HG02588 (cell line): ENCODE data around the gene CHST8.
"Not testable (repeated sequence)": the region's sequence is repeated elsewhere in the genome, so short reads cannot be mapped to it uniquely, and the experiment has no call there.

Experiments
- ATAC-seq: cut with Tn5 transposase; IDR thresholded peaks from one replicate; pipeline ENCODE4 v1.9.1; 2021; ENCODE audit warnings: mild to moderate bottlenecking, moderate library complexity; ENCODE audit not compliant: unreplicated experiment

CHST8 gene

DNA sequence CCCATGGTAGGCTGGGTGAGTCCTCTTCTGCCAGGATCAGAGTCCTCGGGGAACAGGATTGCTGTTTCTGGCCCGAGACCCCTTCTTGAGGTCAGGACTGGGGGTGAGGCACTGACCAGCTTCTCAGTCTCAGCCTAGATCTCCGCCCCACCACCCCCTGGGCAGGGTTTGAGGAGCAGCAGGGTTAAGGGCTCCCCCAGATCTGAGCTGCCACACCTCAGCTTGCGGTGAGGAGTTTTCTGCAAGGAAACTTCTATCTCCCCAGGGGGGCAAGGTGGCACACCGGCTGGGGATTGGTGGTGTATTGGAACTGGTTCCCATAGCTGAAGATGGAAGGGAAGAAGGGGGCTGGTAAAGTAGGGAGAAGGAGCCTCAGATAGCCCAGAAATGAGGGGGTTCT is 19.5 kb downstream of the CHST8 start:
- ATAC-seq: no peak

DNA sequence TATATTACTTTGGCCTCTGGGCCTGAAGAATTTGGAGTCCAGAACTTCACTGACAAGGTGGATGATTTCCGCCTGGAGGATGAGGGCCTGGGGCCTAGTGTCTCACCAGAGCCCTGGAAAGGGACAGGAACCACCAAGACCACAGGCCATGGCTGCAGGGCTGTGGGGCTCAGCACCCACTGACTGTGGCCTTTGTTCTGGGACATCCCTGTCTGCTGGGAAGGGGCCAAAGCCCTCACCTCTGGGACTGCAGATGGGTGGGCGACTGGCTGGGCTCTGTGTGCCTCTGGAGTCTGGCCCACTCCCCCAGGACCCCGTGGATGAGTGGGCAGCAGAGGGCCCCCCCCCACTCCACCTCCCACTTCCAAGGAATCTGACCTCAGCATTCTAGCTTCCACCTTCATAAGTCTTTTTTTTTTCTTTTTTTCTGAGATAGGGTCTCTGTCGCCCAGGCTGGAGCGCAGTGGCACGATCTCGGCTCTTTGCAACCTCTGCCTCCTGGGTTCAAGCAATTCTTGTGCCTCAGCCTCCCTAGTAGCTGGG is 20.3 kb downstream of the CHST8 start:
- ATAC-seq: no peak

DNA sequence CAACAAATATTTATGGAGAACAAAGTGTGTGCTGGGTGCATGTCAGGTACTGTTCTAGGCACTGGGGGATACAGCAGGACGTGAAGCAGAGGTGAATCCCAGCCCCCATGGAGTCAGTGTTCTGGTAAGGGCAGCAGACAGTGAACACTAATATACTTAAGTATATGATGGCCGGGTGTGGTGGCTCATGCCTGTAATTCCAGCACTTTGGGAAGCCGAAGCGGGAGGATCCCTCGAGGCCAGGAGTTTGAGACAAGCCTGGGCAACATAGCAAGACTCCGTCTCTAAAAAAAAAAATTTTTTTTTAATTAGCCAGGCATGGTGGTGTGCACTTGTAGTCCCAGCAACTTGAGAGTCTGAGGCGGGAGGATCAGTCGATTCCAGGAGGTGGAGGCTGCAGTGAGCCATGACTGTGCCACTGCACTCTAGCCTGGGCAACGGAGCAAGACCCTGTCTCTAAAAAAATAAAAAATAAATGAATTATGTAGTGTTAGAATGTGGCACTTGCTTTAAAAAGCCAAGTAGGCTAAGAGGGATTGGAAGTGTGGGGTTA is 22.6 kb downstream of the CHST8 start:
- no peak for ATAC-seq

DNA sequence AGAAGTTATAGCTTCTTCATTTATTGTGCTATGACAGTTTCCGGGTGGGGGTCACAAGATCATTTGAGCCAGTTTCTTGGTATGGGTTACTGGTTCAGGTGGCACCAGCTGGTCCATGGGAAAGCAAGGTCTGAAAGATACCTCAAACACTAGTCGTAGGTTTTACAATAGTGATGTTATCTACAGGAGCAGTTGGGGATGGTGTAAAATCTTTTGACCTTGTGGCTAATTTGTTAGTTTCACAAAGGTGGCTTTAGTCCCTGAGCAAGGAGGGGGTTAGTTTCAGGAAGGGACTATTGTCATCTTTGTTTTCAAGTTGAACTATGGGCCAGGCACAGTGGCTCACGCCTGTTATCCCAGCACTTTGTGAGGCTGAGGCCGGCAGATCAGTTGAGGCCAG is 24.6 kb downstream of the CHST8 start:
- no peak for ATAC-seq

DNA sequence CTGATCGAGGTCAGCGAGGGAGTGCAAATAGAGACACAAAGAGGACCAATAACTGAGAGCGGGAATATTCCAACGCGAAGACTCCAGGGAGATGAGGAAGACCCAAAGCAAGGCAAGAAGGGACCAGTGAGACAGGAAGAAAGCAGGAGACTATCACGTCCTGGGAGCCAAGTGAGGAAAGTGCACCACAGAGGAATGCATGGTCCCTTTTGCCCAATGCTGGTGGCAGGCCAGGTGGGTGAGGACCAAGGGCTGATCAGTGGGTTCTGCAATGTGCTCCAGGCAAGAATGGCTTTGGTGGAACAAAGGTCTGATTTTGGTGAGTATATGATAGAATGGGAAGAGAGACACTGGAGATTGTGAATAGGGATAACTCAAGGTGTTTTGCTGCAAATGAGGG is 25.4 kb downstream of the CHST8 start:
- no peak for ATAC-seq

DNA sequence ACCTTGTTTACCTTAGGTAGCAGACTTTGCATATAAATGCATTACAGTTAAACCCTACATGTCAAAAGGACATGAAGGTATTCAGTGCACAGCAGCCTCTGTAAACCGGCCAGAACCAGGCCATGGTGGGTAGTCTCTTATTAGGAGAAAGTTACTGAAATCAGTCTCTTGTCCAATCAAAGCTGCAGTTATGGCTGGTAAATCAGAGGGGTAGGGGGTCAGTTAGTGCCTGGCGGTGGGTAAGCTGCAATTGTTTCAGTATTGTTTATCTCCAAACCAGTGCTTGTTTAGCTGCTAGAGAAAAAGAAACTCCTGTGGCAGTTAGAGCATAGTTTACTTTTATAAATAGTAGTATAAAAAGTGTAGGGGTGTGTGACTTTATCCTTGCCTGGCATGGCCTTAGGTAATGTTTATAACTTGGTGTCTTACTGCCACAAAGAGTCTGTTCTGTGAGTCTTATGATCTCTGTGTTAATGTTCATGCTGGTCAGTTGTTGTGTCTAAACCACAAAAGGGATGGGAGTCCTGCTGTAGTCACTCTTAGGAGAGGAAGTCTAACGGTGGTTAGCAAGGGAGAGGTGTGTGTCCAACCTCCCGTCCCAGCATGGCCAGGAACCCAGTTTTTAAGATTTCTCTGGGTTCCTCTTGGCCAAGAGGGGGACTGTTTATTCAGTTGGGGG is 28.0 kb downstream of the CHST8 start:
- ATAC-seq: no peak

DNA sequence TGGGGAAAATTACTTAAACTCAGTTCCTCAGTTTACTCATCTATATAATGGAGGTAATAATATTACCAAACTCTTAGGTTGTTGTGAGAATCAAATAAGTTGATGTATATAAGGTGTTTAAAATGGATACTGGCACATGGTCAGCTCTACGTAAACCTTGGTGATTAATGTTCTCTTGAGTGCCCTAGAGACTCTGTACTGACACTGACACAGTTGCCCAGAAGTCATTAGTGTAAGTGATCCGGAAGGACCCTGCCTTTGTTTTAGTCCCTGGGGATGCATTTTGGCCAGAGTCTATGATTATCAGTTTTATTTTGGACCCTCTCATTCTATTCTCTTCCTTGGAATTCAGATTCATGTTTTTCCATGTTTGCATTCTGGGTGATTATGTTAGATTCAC is 31.9 kb downstream of the CHST8 start:
- no peak for ATAC-seq

DNA sequence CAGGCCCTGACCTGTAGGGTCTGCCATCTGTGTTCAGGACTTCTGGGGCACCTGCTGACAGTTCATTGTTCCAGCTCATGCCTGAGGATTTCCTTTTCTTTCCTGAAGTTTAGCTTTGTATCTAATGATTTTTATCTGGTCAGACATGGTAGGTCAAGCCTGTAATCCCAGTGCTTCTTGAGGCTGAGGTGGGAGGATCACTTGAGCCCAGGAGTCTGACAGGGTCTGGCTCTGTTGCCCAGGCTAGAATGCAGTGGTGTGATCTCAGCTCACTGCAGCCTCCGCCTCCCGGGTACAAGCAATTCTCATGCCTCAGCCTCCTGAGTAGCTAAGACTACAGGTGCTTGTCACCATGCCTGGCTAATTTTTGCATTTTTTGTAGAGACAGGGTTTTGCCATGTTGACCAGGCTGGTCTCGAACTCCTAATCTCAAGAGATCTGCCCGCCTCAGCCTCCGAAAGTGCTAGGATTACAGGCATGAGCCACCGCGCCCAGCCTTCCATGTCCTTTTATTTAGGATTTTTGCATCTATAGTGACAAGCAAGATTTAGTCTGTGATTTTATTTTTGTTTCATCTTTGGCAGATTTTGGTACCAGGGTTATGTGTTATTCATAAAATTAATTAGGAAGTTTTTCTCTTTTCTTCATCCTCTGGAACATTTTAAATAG is 33.2 kb downstream of the CHST8 start:
- no peak for ATAC-seq

DNA sequence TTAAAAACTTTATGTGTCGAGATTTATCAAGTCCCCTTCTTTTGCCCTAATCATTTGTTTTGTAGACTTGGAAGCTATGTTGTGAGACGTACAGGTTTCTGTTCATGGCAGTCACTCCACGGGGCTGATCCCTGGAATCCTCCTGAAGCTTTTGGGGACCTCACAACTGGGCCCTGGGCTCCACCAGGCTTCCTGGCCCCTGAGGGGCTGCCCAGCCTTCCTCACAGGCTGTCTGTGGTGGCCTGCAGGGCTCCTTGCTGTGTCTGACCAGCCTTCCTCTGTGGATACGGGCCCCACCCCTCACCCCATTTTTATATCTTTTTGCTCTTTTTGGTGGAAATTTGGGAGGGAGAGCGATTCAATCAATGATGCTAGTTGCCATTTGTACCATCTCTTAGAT is 38.1 kb downstream of the CHST8 start:
- no peak for ATAC-seq

DNA sequence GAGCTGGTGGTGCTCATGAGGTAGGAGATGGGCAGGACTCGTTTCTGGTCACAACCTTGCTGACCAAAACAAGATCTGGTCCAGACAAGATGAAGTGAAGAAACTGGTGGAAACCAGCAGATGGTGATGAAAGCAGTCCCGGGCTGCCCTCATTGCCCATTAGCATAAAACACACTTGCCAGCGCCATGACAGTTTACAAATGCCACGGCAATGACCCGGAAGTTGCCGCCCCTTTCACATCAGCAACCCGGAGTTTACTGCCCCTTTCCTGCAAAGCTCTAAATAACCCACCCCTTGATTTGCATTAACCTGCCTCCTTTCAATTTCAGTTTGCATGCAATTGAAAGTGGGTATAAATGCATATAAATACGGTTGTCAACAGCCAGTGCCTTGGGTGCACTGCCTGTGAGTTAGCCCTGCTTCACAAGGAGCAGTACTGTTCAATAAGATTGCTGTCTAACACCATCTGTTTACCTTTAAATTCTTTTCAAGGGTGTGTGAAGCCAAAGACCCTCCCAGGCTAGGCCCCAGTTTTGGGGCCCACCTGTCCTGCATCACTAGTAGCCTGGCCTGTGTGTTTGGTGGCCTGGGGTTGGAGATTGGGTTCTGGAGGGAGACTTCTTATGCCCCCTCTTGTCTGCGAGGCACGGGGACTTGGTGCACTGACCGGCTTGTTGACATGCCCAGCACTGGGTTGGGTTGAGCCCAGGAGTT is 38.8 kb downstream of the CHST8 start:
- ATAC-seq: no peak

DNA sequence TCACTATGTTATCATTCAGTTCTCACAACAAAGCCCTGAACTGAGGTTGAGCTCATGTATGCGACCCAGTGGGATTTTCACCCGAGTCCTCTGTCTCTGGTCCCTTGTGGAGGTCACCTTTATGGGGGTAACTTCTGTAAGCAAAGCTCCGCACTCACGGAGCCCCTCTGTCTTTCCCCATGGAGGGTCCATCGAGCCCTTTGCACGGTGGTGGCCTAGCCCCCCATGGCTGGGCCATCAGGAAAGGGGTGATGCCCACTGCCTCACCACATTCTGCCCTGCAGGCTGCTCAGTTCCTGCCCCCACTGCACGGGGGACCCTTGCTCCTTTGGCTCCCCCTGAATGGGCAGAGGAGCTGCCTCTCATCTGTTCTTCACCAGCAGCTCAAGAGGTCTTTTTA is 39.6 kb downstream of the CHST8 start:
- ATAC-seq: no peak

DNA sequence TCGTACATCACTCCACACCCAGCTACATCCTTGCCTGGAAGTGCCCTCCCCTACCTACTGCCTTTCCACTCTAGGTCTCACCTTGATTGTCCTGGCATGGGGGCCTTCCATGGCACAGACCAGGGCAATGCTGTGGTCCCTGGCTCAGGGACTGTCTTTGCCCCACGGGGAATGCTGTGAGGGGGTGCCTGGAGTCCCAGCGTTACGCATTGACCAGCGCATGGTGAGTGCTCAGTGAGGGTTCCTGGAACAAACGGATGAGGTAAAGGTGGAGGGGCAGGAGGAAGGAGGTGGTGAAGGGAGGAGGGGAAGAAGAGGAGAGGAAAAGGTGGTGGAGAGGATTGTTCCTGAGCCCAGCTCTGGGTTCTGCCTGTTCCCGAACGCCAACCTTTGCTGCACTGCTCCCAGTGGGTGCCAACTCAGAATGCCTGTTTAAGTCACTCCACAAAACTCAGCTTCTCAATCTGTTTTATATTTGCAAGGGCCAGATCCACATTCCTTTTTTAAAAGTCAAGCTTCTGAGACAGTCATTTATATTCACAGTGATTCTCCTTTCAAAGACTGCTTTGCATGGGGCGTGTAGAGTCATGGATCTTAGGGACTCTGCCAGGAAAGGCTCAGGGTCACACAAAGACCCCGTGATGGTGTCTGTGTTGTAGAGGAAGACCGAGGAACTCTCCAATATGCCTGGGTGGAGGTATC is 40.8 kb downstream of the CHST8 start:
- no peak for ATAC-seq

DNA sequence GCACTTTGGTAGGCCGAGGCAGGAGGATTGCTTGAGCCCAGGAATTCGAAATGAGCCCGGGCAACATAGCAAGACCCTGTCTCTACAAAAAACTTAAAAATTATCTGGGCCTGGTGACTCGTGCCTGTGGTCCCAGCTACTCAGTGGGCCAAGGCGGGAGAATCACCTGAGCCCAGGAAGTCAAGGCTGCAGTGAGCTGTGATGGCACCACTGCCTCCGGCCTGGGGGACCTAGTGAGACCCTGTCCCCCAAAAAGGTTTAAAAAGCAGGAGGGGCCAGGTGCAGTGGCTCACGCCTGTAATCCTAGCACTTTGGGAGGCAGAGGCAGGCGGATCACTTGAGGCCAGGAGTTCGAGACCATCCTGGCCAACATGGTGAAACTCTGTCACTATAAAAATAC is 41.6 kb downstream of the CHST8 start:
- not testable (repeated sequence) for ATAC-seq

DNA sequence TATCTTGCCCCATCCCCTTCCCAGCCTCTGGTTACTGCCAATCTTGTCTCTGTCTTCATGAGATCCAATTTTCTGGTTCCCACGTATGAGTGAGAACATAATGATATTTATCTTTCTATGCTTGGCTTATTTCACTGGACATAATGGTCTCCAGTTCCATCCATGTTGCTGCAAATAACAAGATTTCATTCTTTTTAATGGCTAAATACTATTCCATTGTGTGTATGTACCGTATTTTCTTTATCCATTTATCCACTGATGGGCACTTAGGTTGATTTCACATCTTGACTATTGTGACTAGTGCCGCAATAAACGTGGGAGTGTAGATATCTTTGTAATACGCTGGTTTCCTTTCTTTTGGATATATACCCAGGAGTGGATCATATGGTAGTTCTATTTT is 43.0 kb downstream of the CHST8 start:
- ATAC-seq: no peak

DNA sequence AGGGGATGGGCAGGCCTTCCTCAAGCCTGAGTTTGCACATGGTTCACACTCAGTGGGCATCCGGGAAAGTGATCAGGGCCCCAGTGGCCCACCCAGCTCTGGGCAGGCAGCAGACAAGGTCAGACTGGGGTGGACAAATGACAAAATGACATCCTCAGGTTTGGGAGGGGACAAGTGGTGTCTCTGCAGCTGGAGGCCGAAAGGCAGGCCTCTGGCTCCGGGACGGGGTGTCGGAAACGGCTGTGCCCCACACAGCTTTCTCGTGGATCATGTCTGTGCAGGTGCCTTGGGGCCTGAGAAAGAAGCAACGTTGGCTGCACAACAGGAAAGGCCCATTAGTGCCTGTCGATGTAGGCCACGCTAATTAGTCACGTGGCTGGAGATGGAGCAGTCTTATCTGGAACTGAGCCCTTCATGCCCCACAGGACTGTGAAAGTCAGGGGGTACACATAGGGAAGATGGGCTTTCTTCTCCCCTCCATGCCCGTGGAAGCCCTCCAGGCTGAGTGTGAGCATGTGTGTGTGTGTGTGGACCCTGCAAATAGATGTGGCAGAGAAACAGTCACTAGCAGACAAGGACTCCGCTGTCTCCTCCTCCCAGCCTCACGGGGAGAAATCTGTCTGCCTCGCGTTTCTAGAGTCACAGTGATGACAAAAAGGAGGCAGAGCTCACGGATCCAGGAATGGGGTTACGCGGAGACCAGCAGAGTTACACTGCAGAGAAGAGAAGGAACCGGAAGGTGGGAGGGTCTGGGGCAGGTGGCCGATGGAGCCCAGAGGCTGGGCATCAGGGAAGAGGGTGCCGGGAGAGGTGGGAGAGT is 44.2 kb downstream of the CHST8 start:
- ATAC-seq: no peak

DNA sequence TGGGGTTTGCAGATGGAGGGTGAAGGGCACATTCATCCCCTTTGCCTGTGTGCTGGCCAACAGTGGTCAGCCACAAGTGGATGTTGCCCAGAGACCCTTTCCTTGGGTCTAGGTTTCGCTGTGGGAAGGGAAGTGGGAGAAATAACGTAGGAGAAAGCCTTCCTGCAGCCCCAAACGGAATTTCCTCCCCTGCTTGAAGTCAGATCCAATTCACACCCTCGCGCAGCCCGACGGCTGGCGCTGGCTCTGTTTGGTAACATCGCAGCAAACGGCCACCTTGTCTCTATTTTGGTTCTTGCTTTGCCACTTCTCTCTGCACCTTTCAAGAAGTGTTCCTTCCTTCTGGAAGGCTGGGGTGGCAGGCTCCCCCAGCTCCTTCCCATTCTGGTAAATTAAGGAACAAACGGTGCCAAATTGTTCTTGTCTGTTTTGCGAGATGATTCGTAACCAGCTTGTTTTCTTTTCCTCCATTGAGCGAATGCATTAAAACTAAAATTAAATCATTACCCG is 45.4 kb downstream of the CHST8 start:
- no peak for ATAC-seq

DNA sequence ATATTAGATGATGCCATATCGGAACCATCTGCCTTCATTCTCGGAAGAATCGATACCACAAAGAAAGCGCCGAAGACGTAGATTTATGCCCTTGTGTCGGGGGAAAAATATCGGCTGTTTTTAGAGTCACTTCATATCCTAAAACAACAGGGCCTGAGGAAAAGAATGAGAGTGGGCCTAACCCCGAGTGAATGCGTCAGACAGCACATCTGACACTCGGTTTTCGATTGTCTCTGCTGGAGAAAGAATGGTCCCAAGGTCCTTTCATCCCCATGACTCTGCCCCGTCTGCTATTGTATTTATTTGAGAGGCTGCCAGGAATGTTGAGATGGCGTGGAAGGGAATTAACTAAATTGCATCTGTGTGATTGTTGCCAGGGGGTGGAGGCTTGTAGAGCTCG is 46.1 kb downstream of the CHST8 start:
- ATAC-seq: no peak

DNA sequence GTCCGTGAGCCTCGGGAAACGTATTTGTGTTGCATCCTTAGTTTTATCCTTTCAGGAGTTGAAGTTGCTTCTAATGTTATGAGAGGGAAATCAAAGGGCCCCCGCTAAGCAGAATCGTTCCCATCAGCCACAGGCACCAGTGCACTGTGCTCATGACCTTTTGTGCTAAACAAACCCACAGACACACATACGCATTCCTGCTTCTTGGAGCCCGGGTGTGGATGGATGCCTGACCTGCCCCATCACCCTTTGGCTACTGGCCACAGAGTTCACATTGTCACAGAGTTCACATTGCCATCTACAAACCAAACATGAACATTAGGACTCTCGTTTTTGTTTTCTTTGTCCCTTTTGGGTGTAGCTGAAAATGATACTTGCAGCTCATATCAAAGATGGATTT is 47.2 kb downstream of the CHST8 start:
- ATAC-seq: no peak

DNA sequence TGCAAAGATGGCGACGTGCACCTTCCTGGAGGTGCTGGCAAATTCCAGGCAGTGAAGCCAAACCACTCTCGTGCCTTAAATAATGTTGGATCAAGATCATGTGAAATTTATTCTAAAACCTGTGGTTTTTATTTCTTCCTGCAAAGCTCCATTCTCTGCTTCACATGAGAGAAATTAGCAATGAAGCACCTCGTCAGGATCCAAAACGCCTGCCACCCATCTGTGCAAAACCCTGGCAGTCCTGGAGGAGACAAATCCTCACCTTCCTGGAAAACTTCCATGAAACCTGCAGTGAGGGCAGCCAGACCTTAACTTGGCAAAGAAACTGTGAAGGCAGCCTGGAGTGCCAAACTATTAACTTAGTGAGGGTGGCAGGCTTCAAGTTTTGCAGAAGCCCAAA is 47.6 kb downstream of the CHST8 start:
- ATAC-seq: no peak

DNA sequence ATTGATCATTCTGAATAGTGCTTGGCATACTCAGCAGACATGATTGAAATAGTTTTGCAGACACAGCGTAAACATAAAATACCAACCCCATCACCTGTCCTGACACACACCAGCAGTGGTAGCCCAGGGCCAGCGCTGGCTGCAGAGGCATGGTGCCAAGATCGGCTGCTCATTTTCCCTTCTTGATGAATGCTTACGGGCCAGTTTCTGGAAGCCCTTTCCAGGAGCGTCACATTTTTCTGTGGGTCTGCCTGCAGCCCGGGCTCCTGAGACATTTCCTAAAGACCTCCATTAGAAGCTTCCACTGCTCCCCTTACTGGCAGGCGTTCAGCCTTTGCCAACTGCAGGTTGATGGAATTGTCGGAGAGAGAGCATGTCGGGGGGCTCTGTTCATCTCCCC is 48.6 kb downstream of the CHST8 start:
- no peak for ATAC-seq
